H9 (cell line): ENCODE results near the gene GLCE. TPM values are rescaled to one million over a fixed set of nuclear protein-coding genes. Genes with fewer than 3 reads are reported as not detected.

Experiments used
- DNase-seq: peaks from one replicate; pipeline ENCODE4 v3.0.0-alpha.2; 2017
- H2AFZ ChIP-seq: one replicate; pipeline ENCODE4 v1.6.1; 2013; ENCODE audit warnings: mild to moderate bottlenecking, low read length, control low read depth, moderate library complexity
- H2AK5ac ChIP-seq: 2 replicates; pipeline ENCODE4 v1.6.1; 2013; ENCODE audit warnings: low read length, control low read depth, mixed read lengths; ENCODE audit not compliant: insufficient read length
- H2BK120ac ChIP-seq: one replicate; pipeline ENCODE4 v1.6.1; 2013; ENCODE audit warnings: low read depth, mild to moderate bottlenecking, low read length, control low read depth, inconsistent platforms; ENCODE audit not compliant: poor library complexity, severe bottlenecking
- H2BK12ac ChIP-seq: 2 replicates; pipeline ENCODE4 v1.6.1; 2013; ENCODE audit warnings: low read length, control low read depth, mixed read lengths, low read depth; ENCODE audit not compliant: insufficient read length
- H2BK15ac ChIP-seq: 2 replicates; pipeline ENCODE4 v1.6.1; 2013; ENCODE audit warnings: low read depth, low read length, control low read depth
- H2BK20ac ChIP-seq: one replicate; pipeline ENCODE4 v1.6.1; 2013; ENCODE audit warnings: low read depth, mild to moderate bottlenecking, low read length, control low read depth, inconsistent platforms; ENCODE audit not compliant: poor library complexity, severe bottlenecking
- H2BK5ac ChIP-seq: 2 replicates; pipeline ENCODE4 v1.6.1; 2013; ENCODE audit warnings: low read length, control low read depth, mixed read lengths; ENCODE audit not compliant: insufficient read length
- H3K14ac ChIP-seq: 2 replicates; pipeline ENCODE4 v1.6.1; 2013; ENCODE audit warnings: low read length, control low read depth; ENCODE audit not compliant: insufficient read depth
- H3K18ac ChIP-seq: 2 replicates; pipeline ENCODE4 v1.6.1; 2013; ENCODE audit warnings: low read depth, mild to moderate bottlenecking, mixed read lengths, low read length, control low read depth; ENCODE audit not compliant: insufficient read length
- H3K23ac ChIP-seq: 2 replicates; pipeline ENCODE4 v1.6.1; 2013; ENCODE audit warnings: low read length, control low read depth, mixed read lengths, low read depth; ENCODE audit not compliant: insufficient read length
- H3K23me2 ChIP-seq: 2 replicates; pipeline ENCODE4 v1.6.1; 2013; ENCODE audit warnings: low read depth, mild to moderate bottlenecking, mixed read lengths, low read length, control low read depth; ENCODE audit not compliant: insufficient read length, poor library complexity, severe bottlenecking
- H3K27ac ChIP-seq: 2 replicates; pipeline ENCODE4 v1.5.1; 2013; ENCODE audit warnings: low read length, control low read depth, mixed read lengths, low read depth; ENCODE audit not compliant: insufficient read length
- H3K27me3 ChIP-seq: 2 replicates; pipeline ENCODE4 v1.6.1; 2013; ENCODE audit warnings: low read length, control low read depth, inconsistent platforms; ENCODE audit not compliant: insufficient read depth
- H3K4ac ChIP-seq: 2 replicates; pipeline ENCODE4 v1.6.1; 2013; ENCODE audit warnings: low read depth, mild to moderate bottlenecking, control low read depth, inconsistent platforms, low read length, moderate library complexity
- H3K4me1 ChIP-seq: 2 replicates; pipeline ENCODE4 v1.6.1; 2013; ENCODE audit warnings: low read length, control low read depth, inconsistent platforms; ENCODE audit not compliant: insufficient read depth
- H3K4me2 ChIP-seq: 2 replicates; pipeline ENCODE4 v1.6.1; 2013; ENCODE audit warnings: low read length, control low read depth, mixed read lengths; ENCODE audit not compliant: insufficient read length, insufficient read depth
- H3K56ac ChIP-seq: 2 replicates; pipeline ENCODE4 v1.6.1; 2013; ENCODE audit warnings: low read depth, mild to moderate bottlenecking, mixed read lengths, low read length, control low read depth; ENCODE audit not compliant: insufficient read length
- H3K79me1 ChIP-seq: 2 replicates; pipeline ENCODE4 v1.6.1; 2013; ENCODE audit warnings: low read depth, mild to moderate bottlenecking, moderate library complexity, low read length, control low read depth, inconsistent platforms; ENCODE audit not compliant: insufficient read depth, poor library complexity, severe bottlenecking
- H3K79me2 ChIP-seq: 2 replicates; pipeline ENCODE4 v1.6.1; 2013; ENCODE audit warnings: low read length, control low read depth, inconsistent platforms; ENCODE audit not compliant: insufficient read depth
- H3K9ac ChIP-seq: 2 replicates; pipeline ENCODE4 v1.6.1; 2013; ENCODE audit warnings: low read length, control low read depth, mixed read lengths; ENCODE audit not compliant: insufficient read length; ENCODE audit errors: extremely low read depth
- H3K9me3 ChIP-seq: one replicate; pipeline ENCODE4 v1.6.1; 2013; ENCODE audit warnings: low read depth, low read length, inconsistent platforms; ENCODE audit not compliant: control insufficient read depth
- H3T11ph ChIP-seq: one replicate; pipeline ENCODE4 v1.6.1; 2013; ENCODE audit warnings: mild to moderate bottlenecking, low read length, control low read depth, inconsistent platforms
- H4K20me1 ChIP-seq: one replicate; pipeline ENCODE4 v1.6.1; 2013; ENCODE audit not compliant: control insufficient read depth, insufficient read length, insufficient read depth
- H4K5ac ChIP-seq: 2 replicates; pipeline ENCODE4 v1.6.1; 2013; ENCODE audit warnings: low read depth, mild to moderate bottlenecking, mixed read lengths, low read length, control low read depth; ENCODE audit not compliant: insufficient read length
- H4K8ac ChIP-seq: replicated peaks from 2 replicates; pipeline ENCODE4 v1.6.1; 2013; ENCODE audit warnings: low read length, control low read depth, mixed read lengths, low read depth; ENCODE audit not compliant: insufficient read length
- H4K91ac ChIP-seq: 2 replicates; pipeline ENCODE4 v1.6.1; 2013; ENCODE audit warnings: low read depth, mild to moderate bottlenecking, moderate library complexity, mixed read lengths, low read length, control low read depth; ENCODE audit not compliant: insufficient read length
- H3K27ac Mint-ChIP-seq, 3 experiments: 2 replicates in 2 of 3; 3 replicates in 1 of 3; pipeline ENCODE4 v1.8.0; 2020 to 2021; ENCODE audit warnings: mixed read lengths in 3 of 3, mild to moderate bottlenecking in 1 of 3, moderate library complexity in 1 of 3
- H3K27me3 Mint-ChIP-seq: 2 replicates; pipeline ENCODE4 v1.8.0; 2021; ENCODE audit warnings: low read depth, mild to moderate bottlenecking, moderate library complexity, mixed read lengths
- H3K36me3 Mint-ChIP-seq, 3 experiments: 2 replicates in 2 of 3; 3 replicates in 1 of 3; pipeline ENCODE4 v1.8.0; 2020 to 2021; ENCODE audit warnings: low read depth in 3 of 3, mixed read lengths in 3 of 3; ENCODE audit not compliant: insufficient read depth in 1 of 3
- H3K4me1 Mint-ChIP-seq, 2 experiments: 2 replicates each; pipeline ENCODE4 v1.8.0; 2020; ENCODE audit warnings: mixed read lengths in 2 of 2
- H3K4me3 Mint-ChIP-seq, 2 experiments: 2 replicates in 1 of 2; 3 replicates in 1 of 2; pipeline ENCODE4 v1.8.0; 2020 to 2021; ENCODE audit warnings: mild to moderate bottlenecking in 2 of 2, mixed read lengths in 2 of 2, moderate library complexity in 1 of 2
- H3K9me3 Mint-ChIP-seq, 2 experiments: 2 replicates in 1 of 2; 3 replicates in 1 of 2; pipeline ENCODE4 v1.8.0; 2020; ENCODE audit warnings: mild to moderate bottlenecking in 2 of 2, mixed read lengths in 2 of 2, moderate library complexity in 1 of 2
- WGBS: extraction: QIAGEN DNeasy Blood & Tissue Kit; methylation state at CpG from one replicate; pipeline ENCODE4 v1.1.7; 2013; ENCODE audit warnings: missing lambda C conversion rate, low lambda C conversion rate, mixed read lengths; ENCODE audit not compliant: insufficient read length; ENCODE audit errors: extremely low coverage; 5-methylcytosine and 5-hydroxymethylcytosine counted together
- total RNA-seq: library from RNA; stranded (reverse); gene quantifications from 2 replicates; pipeline ENCODE4 v1.2.1, GENCODE V29; 2021
- TF ChIP-seq, protein P1 (sequence below): fragments of 200-600 bp; sonication (generic); conservative IDR thresholded peaks from 3 replicates; pipeline ENCODE4 v1.8.0; 2021; ENCODE audit warnings: antibody characterized with exemption, mild to moderate bottlenecking

GLCE gene
- total RNA-seq, 1 experiment from 2014 or later: 12.2 TPM

- Histone ChIP-seq H3K4ac (no peak overlapping the region), H3K4me2 (no peak overlapping the region), H3K9me3 (no peaks in the 10 kb centered on the region), H3K79me1 (peaks cover 2% of the 10 kb centered on the region), H2BK5ac (no peak overlapping the region), H4K5ac (no peak overlapping the region), H3K56ac (no peak overlapping the region), H4K20me1 (no peaks in the 10 kb centered on the region), H3K4me1 (peaks cover 4% of the 10 kb centered on the region; the same call in 1 of the 2 replicates), H3K27ac (no peak overlapping the region), H4K8ac (no peak overlapping the region), H2BK120ac (no peak overlapping the region), H3K18ac (no peak overlapping the region), H2BK20ac (no peak overlapping the region), H2BK15ac (no peak overlapping the region), H3K79me2 (no peaks in the 10 kb centered on the region), H3K14ac (no peak overlapping the region), H4K91ac (no peak overlapping the region), H2AK5ac (no peak overlapping the region), H3T11ph (no peak overlapping the region), H3K23ac (no peak overlapping the region), H2BK12ac (no peak overlapping the region), H3K23me2 (peaks cover 16% of the 10 kb centered on the region), H2AFZ (no peak overlapping the region), H3K27me3 (no peaks in the 10 kb centered on the region; the same call in 1 of the 2 replicates), H3K9ac (no peak overlapping the region)
- DNase-seq: no peak
- Mint-ChIP-seq H3K9me3 (no peaks in the 10 kb centered on the region; a peak in 1 of 5 replicates), H3K27me3 (peaks cover 18% of the 10 kb centered on the region), H3K4me1 (peaks cover 21 to 26% of the 10 kb centered on the region in 2 experiments), H3K27ac (no peak overlapping the region), H3K36me3 (no peaks in the 10 kb centered on the region; a peak in 1 of 7 replicates), H3K4me3 (peak overlapping the region; percentile 25 to 30; a peak in 3 of 5 replicates)
- TF ChIP-seq, protein P1, sequence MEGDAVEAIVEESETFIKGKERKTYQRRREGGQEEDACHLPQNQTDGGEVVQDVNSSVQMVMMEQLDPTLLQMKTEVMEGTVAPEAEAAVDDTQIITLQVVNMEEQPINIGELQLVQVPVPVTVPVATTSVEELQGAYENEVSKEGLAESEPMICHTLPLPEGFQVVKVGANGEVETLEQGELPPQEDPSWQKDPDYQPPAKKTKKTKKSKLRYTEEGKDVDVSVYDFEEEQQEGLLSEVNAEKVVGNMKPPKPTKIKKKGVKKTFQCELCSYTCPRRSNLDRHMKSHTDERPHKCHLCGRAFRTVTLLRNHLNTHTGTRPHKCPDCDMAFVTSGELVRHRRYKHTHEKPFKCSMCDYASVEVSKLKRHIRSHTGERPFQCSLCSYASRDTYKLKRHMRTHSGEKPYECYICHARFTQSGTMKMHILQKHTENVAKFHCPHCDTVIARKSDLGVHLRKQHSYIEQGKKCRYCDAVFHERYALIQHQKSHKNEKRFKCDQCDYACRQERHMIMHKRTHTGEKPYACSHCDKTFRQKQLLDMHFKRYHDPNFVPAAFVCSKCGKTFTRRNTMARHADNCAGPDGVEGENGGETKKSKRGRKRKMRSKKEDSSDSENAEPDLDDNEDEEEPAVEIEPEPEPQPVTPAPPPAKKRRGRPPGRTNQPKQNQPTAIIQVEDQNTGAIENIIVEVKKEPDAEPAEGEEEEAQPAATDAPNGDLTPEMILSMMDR: no peak
- WGBS: no CpG with 5 or more reads among the region's 6 CpGs
These were observed 1.6 kb upstream of the GLCE start for GRCh38 chr15:69158843-69159240.
